Activated T-cell treated with anti-CD3 and anti-CD28 coated beads, Interleukin-2, amount 50 U/mL, for 4 hours (primary cell): ENCODE measurements around the gene CDH4. TPM values are rescaled to one million over a fixed set of nuclear protein-coding genes. Genes with fewer than 3 reads are reported as not detected.

Experiments
- ATAC-seq, 2 donors: fragments of 200-7000 bp; cut with Tn5 transposase; one replicate each; pipeline ENCODE4 v1.10.0; 2021
- DNase-seq: peaks from one replicate; pipeline ENCODE4 v3.0.0-alpha.2; 2020
- H3K27me3 Mint-ChIP-seq: one replicate; pipeline ENCODE4 v1.8.0; 2021; ENCODE audit warnings: low read depth, mixed read lengths
- H3K36me3 Mint-ChIP-seq: one replicate; pipeline ENCODE4 v1.8.0; 2022; ENCODE audit warnings: mixed read lengths; ENCODE audit not compliant: insufficient read depth
- H3K4me1 Mint-ChIP-seq: one replicate; pipeline ENCODE4 v1.8.0; 2021; ENCODE audit warnings: low read depth, mixed read lengths
- H3K4me3 Mint-ChIP-seq: one replicate; pipeline ENCODE4 v1.8.0; 2021; ENCODE audit warnings: mild to moderate bottlenecking, moderate library complexity, mixed read lengths
- H3K9me3 Mint-ChIP-seq: one replicate; pipeline ENCODE4 v1.8.0; 2021; ENCODE audit warnings: mixed read lengths
- total RNA-seq, 3 donors: library from RNA; stranded (reverse); gene quantifications; one replicate each; pipeline ENCODE4 v1.2.1, GENCODE V29; 2021

Gene CDH4
- total RNA-seq, 3 donors from 2014 or later = 0.10 TPM; not detected in 2

DNA sequence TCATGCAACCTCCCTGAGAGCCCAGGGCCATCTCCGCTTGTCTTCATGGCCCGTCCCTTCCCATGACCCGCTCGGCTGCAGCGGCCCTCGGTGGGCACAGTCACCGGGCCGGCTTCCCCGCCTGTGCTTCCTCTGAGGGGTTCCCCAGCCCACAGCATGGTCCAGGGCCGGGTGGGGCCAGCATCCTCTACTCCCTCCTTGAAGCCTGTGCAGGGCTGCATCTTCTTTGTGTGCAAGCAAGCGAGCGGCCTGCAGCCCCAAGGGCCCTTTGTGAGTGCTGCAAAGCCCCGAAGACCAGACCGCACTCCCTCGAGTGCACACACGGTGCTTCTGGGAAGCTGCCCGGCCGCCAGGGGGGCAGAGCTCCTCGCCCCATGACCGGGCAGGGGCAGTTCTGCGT lies 547.9 kb downstream of the CDH4 start:
- Mint-ChIP-seq H3K9me3 (no peaks in the 10 kb centered on the region), H3K4me1 (peaks cover 3% of the 10 kb centered on the region), H3K27me3 (peaks cover 14% of the 10 kb centered on the region), H3K4me3 (no peak overlapping the region), H3K36me3 (no peaks in the 10 kb centered on the region)
- no peak for ATAC-seq
- no peak for DNase-seq

DNA sequence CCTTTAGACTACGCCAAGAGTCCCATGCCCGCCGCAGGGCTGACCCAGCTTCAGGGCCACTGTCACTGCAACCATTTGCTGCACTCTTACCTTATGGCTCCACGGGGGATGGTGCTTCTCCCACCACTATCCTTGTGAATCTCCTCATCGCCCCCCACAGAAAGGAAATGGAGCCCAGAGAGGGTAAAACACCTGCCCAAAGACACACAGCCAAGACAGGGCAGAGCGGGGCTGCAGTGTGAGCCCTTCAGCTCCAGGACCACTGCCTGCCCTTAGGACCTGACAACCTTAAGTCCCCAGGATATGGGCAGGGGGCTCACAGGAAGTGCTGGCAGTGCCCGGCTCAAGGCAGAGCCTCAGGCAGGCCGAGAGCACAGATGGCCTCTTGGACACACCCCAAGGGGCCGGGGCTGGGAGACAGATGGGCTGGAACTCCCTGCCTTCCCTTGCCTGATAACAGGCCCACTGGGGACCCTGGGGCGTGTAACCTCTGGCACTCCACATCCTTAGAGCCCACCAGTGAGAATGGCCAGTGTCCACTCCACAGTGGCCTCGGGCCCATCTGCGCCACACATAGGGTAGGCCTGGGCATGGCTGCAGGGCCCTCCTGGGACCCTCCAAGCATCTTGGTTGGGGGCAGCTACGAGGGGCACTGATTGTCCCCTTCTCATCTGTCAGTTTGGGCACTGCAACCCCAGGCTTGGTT lies 548.5 kb downstream of the CDH4 start:
- Mint-ChIP-seq H3K36me3 (no peaks in the 10 kb centered on the region), H3K27me3 (peaks cover 15% of the 10 kb centered on the region), H3K4me1 (peaks cover 3% of the 10 kb centered on the region), H3K9me3 (no peaks in the 10 kb centered on the region), H3K4me3 (no peak overlapping the region)
- DNase-seq (no peak), ATAC-seq (no peak)

DNA sequence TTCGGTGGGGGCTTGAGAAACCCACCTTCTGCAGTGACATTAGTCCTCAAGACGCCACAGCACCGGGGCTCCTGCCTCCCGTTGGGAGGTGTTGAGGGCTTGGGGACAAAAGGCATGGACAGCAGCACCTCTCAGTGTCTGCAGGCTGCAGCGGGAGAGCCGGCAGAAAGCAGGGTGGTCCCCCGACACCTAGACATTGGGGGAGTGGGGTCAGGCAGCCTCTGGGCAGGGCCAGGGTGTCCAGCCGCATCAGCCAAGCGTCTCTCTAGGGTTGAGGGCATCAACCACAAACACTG lies 549.0 kb downstream of the CDH4 start:
- Mint-ChIP-seq H3K9me3 (no peaks in the 10 kb centered on the region), H3K4me1 (peaks cover 3% of the 10 kb centered on the region), H3K36me3 (no peaks in the 10 kb centered on the region), H3K27me3 (peaks cover 15% of the 10 kb centered on the region), H3K4me3 (no peak overlapping the region)
- ATAC-seq = no peak
- no peak for DNase-seq

DNA sequence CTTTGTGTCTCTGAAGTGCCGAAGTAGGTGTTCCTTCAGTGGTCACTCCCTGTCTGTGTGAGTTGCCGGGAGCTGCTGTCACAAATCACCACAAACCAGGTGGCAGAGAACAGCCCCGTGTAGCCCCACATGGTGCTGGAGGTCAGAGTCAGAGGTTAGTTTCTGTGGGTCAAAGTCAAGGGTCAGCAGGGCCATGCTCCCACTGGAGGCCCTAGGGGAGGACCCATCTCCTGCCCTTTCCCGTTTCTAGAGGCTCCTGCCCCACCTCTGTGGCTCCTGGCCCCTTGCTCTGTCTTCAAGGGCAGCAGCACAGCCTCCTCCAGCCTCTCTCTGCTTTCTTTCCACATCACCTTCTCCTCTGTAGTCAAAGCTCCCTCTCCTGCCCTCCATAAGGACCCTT lies 549.4 kb downstream of the CDH4 start:
- Mint-ChIP-seq H3K36me3 (no peaks in the 10 kb centered on the region), H3K4me1 (peaks cover 3% of the 10 kb centered on the region), H3K9me3 (no peaks in the 10 kb centered on the region), H3K4me3 (no peak overlapping the region), H3K27me3 (peaks cover 15% of the 10 kb centered on the region)
- ATAC-seq (no peak), DNase-seq (no peak)

DNA sequence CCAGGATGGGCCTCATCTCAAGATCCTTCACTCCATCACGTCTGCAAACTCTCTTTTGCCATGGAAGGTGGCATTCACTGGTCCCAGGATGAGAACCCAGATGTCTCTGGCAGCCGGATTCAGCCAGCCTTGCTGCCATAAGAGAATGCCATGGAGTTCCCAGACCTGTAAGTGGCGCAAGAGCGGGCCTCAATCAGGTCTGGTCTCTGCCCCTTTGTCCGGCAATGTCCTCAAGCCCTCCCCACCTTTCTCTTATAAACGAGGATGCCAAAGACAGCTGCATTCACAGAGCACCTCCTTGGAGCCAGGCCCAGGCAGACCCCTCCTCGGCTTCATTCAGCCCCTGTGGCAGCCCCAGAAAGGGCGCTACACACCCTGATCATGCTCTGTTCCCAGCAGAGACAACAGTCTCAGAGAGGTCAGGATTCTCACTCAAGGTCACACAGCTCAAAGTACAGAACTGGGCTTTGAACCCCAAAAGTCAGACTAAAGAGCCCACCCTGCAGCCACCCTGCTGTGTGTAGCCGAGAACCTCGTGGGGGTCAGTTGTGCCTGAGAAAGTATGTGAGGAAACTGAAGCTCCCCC lies 549.9 kb downstream of the CDH4 start:
- Mint-ChIP-seq H3K9me3 (no peaks in the 10 kb centered on the region), H3K27me3 (peaks cover 15% of the 10 kb centered on the region), H3K4me3 (no peak overlapping the region), H3K4me1 (peaks cover 3% of the 10 kb centered on the region), H3K36me3 (no peaks in the 10 kb centered on the region)
- ATAC-seq (no peak), DNase-seq (no peak)

DNA sequence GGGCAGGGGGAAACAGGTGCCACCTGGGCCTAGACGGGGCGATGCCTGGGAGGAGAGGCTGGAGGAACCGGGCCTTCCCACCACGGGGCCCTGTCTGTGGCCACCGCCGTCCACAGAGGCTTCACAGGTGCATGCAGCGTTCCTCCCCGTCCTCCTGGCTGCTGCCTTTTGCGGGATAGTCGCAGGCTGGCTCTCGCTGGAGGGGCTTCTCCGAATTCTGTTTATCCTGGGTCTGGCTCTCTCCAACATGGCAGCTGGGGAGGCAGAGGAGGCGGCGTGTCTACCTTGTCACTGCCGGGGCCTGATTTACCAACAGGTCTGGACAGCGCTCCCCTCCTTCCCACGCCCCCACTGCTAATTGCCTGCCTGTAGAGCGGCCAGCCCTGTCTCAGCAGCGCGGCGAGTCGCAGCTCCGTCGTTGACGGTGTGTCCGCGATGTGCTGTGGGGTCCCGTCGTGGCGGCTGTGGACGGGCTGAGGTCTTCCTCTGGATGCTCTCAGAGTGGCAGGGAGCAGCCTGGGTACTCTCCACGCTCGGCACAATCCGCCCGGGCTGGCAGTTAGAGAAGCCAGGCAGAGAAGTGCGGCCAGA lies 550.8 kb downstream of the CDH4 start:
- Mint-ChIP-seq H3K4me3 (no peak overlapping the region), H3K36me3 (no peaks in the 10 kb centered on the region), H3K9me3 (no peaks in the 10 kb centered on the region), H3K4me1 (peaks cover 3% of the 10 kb centered on the region), H3K27me3 (peaks cover 15% of the 10 kb centered on the region)
- ATAC-seq (no peak), DNase-seq (no peak)

DNA sequence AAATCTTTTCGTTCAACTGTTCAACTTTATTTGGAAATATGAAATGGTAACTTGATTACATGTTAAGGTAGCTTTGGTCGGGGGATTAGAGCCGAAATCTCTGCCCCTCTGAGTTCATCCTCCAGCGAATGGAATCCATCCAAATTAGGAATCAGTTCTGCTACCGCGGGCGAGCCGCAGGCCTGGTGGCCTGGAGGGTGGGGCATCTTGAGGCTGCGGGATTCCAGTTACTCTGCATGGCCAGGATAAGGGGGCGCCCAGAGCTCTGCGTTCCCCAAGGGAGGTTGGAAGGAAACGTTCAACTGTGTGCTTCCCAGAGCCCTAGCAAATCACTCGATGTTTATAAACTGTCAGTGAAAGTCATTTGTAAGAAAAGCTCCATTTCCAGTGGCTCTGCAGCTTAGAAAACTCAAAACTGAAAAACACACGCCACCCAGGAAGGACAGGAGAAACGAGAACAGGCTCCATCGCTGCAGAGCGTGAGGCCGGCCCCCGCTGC lies 551.4 kb downstream of the CDH4 start:
- H3K9me3 Mint-ChIP-seq = no peaks in the 10 kb centered on the region

DNA sequence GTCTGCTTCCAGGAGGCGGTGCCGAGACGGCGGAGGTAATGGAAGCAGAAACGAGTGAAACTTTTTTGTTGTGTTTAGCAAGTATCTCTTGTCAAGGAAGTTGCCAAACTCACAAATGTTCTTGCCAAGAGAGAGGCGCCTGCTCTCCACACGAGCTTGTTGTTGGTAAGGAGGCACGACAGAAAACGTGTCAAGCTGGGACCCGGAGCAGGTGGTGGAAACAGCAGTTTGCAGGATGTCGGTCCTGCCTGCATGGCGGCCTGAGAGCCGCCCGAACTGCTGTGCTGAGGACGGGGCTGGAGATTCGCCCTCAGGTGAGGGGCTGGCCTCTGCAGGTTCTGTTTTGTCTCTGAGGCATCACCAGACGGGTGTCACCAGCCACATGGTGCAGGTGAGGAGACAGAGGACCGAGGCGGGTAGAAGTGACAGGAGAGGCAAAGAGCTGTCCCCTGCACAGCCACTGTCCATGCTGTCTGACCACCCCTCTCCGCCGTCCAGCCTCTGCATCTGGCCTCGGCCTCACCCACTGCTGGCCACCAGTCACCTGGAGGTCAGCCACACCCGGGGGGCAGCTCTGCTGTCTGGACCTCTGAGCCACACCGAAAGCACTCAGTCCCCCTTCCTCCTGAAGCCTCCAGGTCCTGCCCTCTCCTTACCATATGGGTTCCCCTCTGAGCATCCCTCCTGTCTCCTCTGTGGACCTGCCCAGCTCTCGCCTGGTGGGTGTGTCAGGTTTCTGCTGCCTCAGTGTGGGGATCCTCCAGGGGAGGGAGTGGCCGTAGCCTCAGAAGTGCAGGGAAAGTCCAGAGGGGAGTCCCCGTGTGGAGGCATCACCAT lies 552.1 kb downstream of the CDH4 start:
- Mint-ChIP-seq H3K36me3 (no peaks in the 10 kb centered on the region), H3K27me3 (peaks cover 15% of the 10 kb centered on the region), H3K4me1 (peaks cover 3% of the 10 kb centered on the region), H3K4me3 (no peak overlapping the region), H3K9me3 (no peaks in the 10 kb centered on the region)
- DNase-seq (no peak), ATAC-seq (no peak)

More for the DNA sequence above, 551.4 kb downstream of the CDH4 start:
- Mint-ChIP-seq H3K4me1 (peaks cover 3% of the 10 kb centered on the region), H3K4me3 (no peak overlapping the region), H3K36me3 (no peaks in the 10 kb centered on the region), H3K27me3 (peaks cover 15% of the 10 kb centered on the region)
- ATAC-seq (no peak), DNase-seq (no peak)

DNA sequence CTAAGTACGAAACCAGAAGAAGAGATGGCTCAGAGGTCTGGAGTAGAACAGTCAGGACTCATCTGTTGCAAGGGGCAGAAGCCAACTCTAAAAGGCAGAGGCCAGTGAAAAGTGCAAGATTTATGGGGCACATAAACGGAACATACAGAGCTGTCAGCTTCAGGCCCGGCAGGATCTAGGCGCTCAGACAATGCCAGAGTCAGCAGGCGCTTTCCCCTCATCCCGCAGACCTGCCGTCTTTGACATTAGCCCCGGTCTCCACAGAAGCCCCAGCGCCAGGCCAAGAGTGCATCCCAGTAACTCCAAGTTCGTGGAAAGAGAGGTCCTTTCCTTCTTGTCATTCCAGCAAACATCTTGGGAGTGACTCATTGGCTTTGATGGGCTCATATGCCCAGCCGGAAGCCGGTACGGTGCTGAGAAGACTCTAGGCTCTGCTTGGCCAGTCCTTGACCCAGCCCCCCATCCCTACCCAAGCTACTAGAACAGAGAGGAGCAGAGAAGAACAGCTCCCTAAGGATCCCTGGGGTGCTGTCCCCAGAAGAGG lies 552.8 kb downstream of the CDH4 start:
- ATAC-seq = no peak

DNA sequence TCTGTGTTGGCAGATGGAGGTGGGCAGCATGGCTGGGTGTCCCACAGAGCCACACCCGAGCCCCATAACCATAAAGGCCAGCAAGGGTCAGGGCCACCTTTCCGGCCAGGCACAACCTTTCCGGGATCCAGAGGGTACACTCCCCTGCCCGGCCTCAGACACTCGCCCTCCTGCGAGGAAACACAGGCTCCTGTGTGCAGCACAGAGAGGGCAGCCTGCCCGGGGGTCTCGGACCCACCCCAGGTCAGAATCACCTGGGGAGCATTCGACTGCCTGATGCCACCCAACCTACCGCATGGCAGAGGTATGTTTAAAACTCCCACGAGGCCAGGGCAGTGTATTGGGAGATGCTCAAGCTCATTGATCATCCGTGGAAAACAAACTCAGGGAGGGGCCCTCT lies 553.3 kb downstream of the CDH4 start:
- Mint-ChIP-seq H3K27me3 (peaks cover 15% of the 10 kb centered on the region), H3K4me3 (no peak overlapping the region), H3K9me3 (no peaks in the 10 kb centered on the region), H3K36me3 (no peaks in the 10 kb centered on the region), H3K4me1 (peaks cover 3% of the 10 kb centered on the region)
- ATAC-seq = no peak
- no peak for DNase-seq

More for the DNA sequence above, 552.8 kb downstream of the CDH4 start:
- Mint-ChIP-seq H3K4me1 (peaks cover 3% of the 10 kb centered on the region), H3K27me3 (peaks cover 15% of the 10 kb centered on the region), H3K9me3 (no peaks in the 10 kb centered on the region), H3K36me3 (no peaks in the 10 kb centered on the region), H3K4me3 (no peak overlapping the region)
- DNase-seq = no peak

DNA sequence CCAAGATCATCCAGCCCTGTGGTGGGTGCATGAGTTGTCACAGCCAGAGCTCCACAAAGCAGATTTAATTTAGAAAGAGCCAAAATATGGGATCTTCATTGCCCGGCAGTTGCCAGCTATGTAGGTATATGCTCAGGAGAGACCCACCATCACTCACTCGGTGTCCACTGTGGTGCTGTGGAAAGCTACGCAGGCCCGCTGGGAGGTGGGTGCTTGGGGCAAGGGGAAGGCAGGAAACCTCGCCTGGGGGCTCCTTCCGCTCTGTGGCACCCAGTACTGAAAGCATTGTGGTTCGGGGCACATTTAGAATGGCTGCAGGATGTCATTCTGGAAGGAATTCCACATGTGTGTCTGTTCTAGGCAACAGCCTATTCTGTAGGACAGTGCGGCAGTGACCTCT lies 553.7 kb downstream of the CDH4 start:
- Mint-ChIP-seq H3K4me3 (no peak overlapping the region), H3K4me1 (peaks cover 3% of the 10 kb centered on the region), H3K27me3 (peaks cover 15% of the 10 kb centered on the region), H3K9me3 (no peaks in the 10 kb centered on the region), H3K36me3 (no peaks in the 10 kb centered on the region)
- no peak for DNase-seq
- no peak for ATAC-seq

DNA sequence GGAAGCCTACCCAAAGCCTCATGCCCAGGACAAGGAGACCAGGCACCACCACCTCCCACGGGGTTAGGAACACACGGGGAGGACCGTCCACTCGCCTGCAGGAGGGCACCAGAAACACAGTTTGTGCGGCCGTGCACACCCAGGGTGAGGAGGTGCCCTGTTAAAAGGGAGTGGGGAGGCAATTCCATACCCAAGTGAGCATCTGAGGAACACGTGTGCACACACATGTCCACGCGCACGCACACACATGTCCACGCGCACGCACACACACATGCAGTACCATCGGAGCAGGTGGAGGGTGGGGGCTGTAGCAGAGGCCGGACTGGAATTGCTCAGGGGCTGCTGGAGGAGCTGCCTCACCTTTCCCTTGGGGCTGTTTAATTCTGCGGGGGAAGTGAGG lies 554.3 kb downstream of the CDH4 start:
- ATAC-seq = no peak
- H3K4me1 Mint-ChIP-seq = peaks cover 3% of the 10 kb centered on the region
- no peaks in the 10 kb centered on the region for H3K36me3 Mint-ChIP-seq
- DNase-seq = no peak
- no peaks in the 10 kb centered on the region for H3K9me3 Mint-ChIP-seq
- no peak overlapping the region for H3K4me3 Mint-ChIP-seq
- H3K27me3 Mint-ChIP-seq = peaks cover 15% of the 10 kb centered on the region

DNA sequence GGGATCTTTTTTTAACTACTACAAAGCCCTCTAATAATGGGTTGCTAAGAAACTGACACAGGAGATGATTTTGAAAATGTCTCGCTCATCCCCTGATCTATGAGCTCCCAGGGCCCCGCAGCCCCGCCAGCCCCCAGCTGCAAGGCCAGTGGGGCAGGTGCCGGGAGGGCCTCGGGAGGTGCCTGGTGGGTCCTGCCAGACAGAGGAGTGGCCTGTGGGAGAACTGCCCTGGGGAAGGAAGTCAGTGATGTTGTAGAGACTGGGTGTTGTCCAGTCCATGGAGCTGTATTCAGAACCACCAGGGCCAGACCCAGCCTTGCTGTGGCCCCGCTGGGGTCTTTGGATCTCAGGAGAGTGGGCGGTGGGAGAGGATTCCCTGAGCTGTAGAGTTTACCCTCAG lies 554.9 kb downstream of the CDH4 start:
- DNase-seq (no peak), ATAC-seq (no peak)
- no peak overlapping the region for H3K4me3 Mint-ChIP-seq
- H3K9me3 Mint-ChIP-seq = no peaks in the 10 kb centered on the region
- no peaks in the 10 kb centered on the region for H3K36me3 Mint-ChIP-seq
- H3K27me3 Mint-ChIP-seq = peaks cover 10% of the 10 kb centered on the region
- H3K4me1 Mint-ChIP-seq = peaks cover 3% of the 10 kb centered on the region

DNA sequence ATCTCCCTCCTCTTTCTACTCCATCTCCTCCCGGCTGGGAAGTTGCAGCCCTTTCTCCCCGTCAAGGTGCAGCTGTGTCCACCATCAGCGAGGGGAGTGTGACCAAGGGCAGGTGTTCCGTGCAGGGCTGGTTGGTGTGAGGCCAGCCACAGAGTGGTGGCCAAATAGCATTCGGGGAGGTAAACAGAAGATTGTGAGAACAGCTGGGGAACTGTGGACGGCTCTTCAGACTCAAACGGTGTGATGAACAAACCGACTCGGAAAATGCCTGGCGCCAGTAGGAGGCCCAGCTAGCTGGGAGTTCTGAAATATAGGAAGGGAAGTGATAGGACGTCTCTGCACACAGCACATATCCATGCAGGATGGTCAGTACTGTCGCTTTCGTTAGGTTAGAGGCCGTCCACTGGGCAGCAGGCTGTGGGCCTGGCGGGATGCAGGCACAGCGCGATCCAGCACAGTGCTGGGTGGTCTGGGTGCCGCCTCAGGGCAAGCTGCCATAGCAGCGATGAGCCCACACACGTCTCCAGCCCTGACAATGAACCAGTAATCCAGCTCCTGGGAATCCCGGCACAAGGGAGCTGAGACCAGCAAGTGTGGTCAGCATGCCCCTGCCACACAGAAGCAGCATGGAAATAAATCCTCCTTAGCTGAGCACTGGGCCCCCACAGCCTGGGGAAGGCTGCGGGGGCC lies 555.6 kb downstream of the CDH4 start:
- DNase-seq (no peak), ATAC-seq (no peak)
- no peak overlapping the region for H3K4me3 Mint-ChIP-seq
- no peaks in the 10 kb centered on the region for H3K9me3 Mint-ChIP-seq
- no peaks in the 10 kb centered on the region for H3K36me3 Mint-ChIP-seq
- H3K27me3 Mint-ChIP-seq = peaks cover 10% of the 10 kb centered on the region
- peaks cover 3% of the 10 kb centered on the region for H3K4me1 Mint-ChIP-seq
